ENCODE data around the gene CNBD2.

DNA sequence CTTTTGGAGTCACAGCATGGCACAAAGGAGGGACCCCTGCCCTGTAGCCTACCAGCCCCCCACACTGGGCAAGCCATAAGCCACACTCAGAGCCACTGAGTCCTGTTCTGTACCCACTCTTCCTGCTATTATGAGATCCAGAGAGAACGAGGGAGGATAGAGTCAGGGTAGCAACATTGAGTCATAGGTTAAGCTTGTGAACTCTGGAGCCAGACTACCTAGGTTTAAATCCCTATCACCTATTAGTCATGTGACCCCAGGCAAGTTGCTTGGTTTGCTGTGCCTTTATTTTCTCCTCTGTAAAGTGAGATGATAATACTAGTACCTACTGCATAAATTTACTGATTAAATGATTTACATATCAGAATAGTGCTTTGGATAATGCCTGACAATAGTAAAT is 540 bp downstream of the CNBD2 start:
- TF ChIP-seq, protein P1, sequence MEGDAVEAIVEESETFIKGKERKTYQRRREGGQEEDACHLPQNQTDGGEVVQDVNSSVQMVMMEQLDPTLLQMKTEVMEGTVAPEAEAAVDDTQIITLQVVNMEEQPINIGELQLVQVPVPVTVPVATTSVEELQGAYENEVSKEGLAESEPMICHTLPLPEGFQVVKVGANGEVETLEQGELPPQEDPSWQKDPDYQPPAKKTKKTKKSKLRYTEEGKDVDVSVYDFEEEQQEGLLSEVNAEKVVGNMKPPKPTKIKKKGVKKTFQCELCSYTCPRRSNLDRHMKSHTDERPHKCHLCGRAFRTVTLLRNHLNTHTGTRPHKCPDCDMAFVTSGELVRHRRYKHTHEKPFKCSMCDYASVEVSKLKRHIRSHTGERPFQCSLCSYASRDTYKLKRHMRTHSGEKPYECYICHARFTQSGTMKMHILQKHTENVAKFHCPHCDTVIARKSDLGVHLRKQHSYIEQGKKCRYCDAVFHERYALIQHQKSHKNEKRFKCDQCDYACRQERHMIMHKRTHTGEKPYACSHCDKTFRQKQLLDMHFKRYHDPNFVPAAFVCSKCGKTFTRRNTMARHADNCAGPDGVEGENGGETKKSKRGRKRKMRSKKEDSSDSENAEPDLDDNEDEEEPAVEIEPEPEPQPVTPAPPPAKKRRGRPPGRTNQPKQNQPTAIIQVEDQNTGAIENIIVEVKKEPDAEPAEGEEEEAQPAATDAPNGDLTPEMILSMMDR (IDR thresholded peaks at IDR 0.05; ENCODE audit: poor library complexity, severe bottlenecking) = no peak
- TF ChIP-seq EZH2 (IDR thresholded peaks at IDR 0.05; ENCODE audit: borderline replicate concordance, insufficient read depth, low read length, poor library complexity, severe bottlenecking) (no peak), POLR2AphosphoS5 (IDR thresholded peaks at IDR 0.05) (no peak), TAF1 (IDR thresholded peaks at IDR 0.05; ENCODE audit: low read depth) (no peak), RAD21 (conservative IDR thresholded peaks at IDR 0.05) (no peak)
- TF ChIP-seq, protein P2, sequence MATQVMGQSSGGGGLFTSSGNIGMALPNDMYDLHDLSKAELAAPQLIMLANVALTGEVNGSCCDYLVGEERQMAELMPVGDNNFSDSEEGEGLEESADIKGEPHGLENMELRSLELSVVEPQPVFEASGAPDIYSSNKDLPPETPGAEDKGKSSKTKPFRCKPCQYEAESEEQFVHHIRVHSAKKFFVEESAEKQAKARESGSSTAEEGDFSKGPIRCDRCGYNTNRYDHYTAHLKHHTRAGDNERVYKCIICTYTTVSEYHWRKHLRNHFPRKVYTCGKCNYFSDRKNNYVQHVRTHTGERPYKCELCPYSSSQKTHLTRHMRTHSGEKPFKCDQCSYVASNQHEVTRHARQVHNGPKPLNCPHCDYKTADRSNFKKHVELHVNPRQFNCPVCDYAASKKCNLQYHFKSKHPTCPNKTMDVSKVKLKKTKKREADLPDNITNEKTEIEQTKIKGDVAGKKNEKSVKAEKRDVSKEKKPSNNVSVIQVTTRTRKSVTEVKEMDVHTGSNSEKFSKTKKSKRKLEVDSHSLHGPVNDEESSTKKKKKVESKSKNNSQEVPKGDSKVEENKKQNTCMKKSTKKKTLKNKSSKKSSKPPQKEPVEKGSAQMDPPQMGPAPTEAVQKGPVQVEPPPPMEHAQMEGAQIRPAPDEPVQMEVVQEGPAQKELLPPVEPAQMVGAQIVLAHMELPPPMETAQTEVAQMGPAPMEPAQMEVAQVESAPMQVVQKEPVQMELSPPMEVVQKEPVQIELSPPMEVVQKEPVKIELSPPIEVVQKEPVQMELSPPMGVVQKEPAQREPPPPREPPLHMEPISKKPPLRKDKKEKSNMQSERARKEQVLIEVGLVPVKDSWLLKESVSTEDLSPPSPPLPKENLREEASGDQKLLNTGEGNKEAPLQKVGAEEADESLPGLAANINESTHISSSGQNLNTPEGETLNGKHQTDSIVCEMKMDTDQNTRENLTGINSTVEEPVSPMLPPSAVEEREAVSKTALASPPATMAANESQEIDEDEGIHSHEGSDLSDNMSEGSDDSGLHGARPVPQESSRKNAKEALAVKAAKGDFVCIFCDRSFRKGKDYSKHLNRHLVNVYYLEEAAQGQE (IDR thresholded peaks at IDR 0.05; ENCODE audit: borderline replicate concordance) = no peak

Measured in neural cell (in vitro differentiated cells).